Measurements from ENCODE around the gene DNMT3B. TPM values are rescaled to one million over a fixed set of nuclear protein-coding genes. Genes with fewer than 3 reads are reported as not detected.

DNMT3B gene
- total RNA-seq, 4 donors from 2014 or later = 0.22 to 2.1 (median 0.85) TPM; not detected in 1

DNA sequence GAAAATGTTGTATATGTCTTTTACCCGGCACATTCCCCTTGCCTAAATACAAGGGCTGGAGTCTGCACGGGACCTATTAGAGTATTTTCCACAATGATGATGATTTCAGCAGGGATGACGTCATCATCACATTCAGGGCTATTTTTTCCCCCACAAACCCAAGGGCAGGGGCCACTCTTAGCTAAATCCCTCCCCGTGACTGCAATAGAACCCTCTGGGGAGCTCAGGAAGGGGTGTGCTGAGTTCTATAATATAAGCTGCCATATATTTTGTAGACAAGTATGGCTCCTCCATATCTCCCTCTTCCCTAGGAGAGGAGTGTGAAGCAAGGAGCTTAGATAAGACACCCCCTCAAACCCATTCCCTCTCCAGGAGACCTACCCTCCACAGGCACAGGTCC lies 46.3 kb downstream of the DNMT3B start:
- TF ChIP-seq, protein P1, sequence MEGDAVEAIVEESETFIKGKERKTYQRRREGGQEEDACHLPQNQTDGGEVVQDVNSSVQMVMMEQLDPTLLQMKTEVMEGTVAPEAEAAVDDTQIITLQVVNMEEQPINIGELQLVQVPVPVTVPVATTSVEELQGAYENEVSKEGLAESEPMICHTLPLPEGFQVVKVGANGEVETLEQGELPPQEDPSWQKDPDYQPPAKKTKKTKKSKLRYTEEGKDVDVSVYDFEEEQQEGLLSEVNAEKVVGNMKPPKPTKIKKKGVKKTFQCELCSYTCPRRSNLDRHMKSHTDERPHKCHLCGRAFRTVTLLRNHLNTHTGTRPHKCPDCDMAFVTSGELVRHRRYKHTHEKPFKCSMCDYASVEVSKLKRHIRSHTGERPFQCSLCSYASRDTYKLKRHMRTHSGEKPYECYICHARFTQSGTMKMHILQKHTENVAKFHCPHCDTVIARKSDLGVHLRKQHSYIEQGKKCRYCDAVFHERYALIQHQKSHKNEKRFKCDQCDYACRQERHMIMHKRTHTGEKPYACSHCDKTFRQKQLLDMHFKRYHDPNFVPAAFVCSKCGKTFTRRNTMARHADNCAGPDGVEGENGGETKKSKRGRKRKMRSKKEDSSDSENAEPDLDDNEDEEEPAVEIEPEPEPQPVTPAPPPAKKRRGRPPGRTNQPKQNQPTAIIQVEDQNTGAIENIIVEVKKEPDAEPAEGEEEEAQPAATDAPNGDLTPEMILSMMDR (IDR thresholded peaks at IDR 0.05; ENCODE audit: low read depth) = no peak

DNA sequence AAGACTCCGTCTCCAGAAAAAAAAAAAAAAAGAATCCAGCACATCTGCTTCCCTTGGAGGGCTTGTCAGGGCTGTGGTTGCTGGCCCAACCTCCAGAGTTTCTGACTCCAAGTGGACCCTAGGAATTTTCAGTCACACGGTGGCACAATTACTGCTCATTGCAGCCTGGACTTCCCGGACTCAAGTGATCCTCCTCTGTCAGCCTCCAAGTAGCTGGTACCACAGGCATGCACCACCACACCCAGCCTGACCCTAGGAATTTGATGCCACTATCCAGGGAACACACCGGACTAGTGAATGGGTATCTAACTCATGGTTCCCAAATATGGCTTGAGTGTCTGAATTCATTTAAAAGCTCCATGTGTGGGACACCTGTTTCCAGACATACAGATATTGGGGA lies 47.7 kb downstream of the DNMT3B start:
- TF ChIP-seq, protein P1 (IDR thresholded peaks at IDR 0.05; ENCODE audit: low read depth) = no peak

DNA sequence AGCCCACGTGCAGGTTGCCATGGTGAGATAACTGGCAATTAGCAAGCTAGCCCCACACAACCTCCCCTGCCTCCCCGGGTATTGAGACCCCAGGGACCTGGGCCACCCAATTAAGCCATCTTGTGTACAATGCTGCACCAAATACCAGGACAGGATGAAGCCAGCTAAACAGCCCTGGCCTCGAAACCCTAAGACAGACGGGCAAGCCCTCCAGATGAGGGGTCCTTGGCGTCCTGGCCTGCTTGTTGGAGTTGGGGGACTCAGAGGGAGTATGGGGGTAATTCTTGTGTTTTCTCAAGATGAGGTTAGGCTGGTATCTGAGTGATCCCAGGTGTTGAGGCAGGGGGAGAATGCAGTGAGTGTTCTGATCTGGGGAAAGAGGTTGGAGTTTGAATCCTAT lies 48.8 kb downstream of the DNMT3B start:
- TF ChIP-seq, protein P1 (IDR thresholded peaks at IDR 0.05; ENCODE audit: low read depth) = no peak

DNA sequence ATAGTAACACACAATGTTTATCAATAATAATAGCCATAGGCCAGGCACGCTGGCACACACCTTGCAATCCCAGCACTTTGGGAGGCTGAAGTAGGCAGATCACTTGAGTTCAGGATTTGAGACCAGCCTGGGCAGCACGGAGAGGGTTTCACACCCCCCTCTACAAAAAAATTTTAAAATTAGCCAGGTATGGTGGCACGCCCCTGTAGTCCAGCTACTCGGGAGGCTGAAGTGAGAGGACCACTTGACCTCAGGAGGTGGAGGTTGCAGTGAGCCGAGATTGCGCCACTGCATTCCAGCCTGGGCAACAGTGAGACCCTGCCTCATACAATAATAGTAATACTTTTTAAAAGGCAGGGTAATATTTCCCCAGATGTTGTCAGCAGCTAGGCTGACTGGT lies 49.7 kb downstream of the DNMT3B start:
- TF ChIP-seq, protein P1 (IDR thresholded peaks at IDR 0.05; ENCODE audit: low read depth) = no peak

DNA sequence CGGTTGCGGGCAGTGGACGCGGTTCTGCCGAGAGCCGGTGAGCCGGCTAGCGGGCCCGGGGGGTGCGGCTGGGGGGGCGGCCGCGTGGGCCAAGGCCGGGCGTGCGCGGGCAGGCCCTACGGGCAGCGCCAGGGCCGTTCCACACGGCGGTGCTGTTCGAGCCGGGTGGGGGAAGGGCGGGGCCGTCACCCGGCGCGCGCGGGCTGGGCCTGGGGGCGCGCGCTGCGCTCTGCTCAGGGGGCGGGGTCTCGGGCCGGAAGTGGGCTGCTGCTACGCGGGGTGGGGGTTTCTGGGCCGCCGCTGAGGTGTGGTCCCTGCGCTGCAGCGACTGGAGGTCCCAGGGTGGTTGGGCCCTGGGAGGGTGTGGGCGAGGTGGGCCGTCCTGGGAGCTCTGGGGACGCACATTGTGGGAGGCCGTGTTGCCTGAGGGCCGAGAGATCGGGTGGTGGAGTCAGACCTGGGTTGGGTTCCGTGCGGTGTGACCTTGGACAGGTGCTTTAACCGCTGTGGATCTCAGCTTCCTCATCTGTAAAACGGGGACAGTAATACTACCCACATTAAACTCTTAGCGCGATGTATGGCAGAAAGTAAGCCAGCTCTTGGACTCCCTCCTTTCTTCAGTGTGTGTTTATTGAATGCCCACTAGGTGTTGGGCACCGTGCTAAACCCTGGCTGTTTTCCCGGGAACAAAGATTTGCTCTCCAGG lies 58.0 kb downstream of the DNMT3B start:
- TF ChIP-seq, protein P1 (IDR thresholded peaks at IDR 0.05; ENCODE audit: low read depth) = no peak

DNA sequence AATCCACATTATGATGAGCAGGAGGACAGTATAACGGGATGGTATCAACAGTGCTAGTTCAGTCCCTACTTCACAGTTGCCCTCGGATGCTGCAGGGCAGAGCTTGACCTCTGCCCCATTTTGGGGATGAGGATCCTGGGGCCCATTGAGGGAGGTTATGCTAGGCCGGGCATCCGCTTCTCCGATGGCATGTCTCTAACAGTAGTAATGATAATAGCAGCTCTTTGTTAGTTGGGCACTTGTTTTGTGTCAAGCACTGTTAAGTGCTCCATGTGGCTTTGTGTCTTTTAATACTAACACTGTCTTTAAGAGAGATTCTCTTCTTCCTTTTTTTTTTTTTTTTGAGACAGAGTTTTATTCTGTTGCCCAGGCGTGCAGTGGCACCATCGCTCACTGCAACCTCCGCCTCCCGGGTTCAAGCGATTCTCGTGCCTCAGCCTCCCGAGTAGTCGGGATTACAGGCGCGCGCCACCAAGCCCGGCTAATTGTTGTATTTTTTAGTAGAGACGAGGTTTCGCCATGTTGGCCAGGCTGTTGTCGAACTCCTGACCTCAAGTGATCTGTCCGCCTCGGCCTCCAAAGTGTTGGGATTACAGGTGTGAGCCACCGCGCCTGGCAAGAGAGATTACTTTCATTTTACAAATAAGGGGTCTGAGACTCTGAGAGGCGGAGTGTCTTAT lies 58.7 kb downstream of the DNMT3B start:
- TF ChIP-seq, protein P1 (IDR thresholded peaks at IDR 0.05; ENCODE audit: low read depth) = no peak

DNA sequence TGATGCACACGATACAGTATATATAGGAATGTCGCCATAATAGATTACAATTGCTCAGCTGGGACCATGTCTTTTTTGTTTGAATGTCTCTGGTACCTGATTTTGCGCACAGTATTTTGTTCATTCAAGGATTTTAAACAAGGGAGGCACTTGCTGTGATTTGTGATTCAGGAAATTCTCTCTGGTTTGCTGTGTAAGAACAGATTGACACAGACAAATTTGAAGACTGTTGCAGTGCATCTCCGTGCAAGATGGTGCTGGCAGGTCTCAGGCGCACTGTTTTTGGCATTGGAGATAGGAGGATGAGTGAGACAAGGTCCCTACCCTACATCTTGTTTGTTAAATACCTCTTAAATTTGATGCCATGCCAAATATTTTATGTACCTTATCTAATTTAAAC lies 60.0 kb downstream of the DNMT3B start:
- TF ChIP-seq, protein P1 (IDR thresholded peaks at IDR 0.05; ENCODE audit: low read depth) = no peak
